Stimulated activated CD4-positive, alpha-beta T cell treated with anti-CD3 and anti-CD28 coated beads, Interleukin-2, amount 100 ng/mL, for 48 hours (primary cell): Measurements from ENCODE around the gene RASAL1.
A peak's percentile ranks its signal among the peaks of the same experiment; 100 is the strongest.

ENCODE experiments used
- DNase-seq, 2 donors: peaks; one replicate each; pipeline ENCODE4 v3.0.0-alpha.2; 2020

RASAL1 gene

GRCh38 chr12:113071135-113072112, 64.1 kb downstream of the RASAL1 start:
- no peak for DNase-seq

GRCh38 chr12:113070117-113070906, 65.2 kb downstream of the RASAL1 start:
- peak in 1 of 2 donors; percentile 34 for DNase-seq

GRCh38 chr12:113069751-113070116, 65.8 kb downstream of the RASAL1 start:
- no peak for DNase-seq

GRCh38 chr12:113069149-113069548, 66.4 kb downstream of the RASAL1 start:
- no peak for DNase-seq

- DNase-seq: no peak
Observed at GRCh38 chr12:113067987-113068935, 67.3 kb downstream of the RASAL1 start.

GRCh38 chr12:113066813-113067400, 68.7 kb downstream of the RASAL1 start:
- DNase-seq: no peak

GRCh38 chr12:113065126-113066007, 70.2 kb downstream of the RASAL1 start:
- DNase-seq: no peak

- DNase-seq: no peak
Observed at GRCh38 chr12:113064395-113065125, 71.0 kb downstream of the RASAL1 start.

GRCh38 chr12:113063396-113064350, 71.9 kb downstream of the RASAL1 start:
- DNase-seq: no peak

- DNase-seq: no peak
Observed at GRCh38 chr12:113062502-113063395, 72.8 kb downstream of the RASAL1 start.

- no peak for DNase-seq
Observed at GRCh38 chr12:113061061-113061694, 74.4 kb downstream of the RASAL1 start.

GRCh38 chr12:113060336-113060960, 75.1 kb downstream of the RASAL1 start:
- no peak for DNase-seq

GRCh38 chr12:113059071-113059595, 76.4 kb downstream of the RASAL1 start:
- DNase-seq: no peak

- no peak for DNase-seq
Observed at GRCh38 chr12:113058553-113058952, 77.0 kb downstream of the RASAL1 start.

- no peak for DNase-seq
Observed at GRCh38 chr12:113057565-113058485, 77.7 kb downstream of the RASAL1 start.
